GM21737 (cell line): Measurements from ENCODE around the gene TNFRSF13B.

Experiments used
- ATAC-seq: cut with Tn5 transposase; IDR thresholded peaks from one replicate; pipeline ENCODE4 v1.9.1; 2021; ENCODE audit warnings: mild to moderate bottlenecking, moderate library complexity; ENCODE audit not compliant: unreplicated experiment

TNFRSF13B gene

DNA sequence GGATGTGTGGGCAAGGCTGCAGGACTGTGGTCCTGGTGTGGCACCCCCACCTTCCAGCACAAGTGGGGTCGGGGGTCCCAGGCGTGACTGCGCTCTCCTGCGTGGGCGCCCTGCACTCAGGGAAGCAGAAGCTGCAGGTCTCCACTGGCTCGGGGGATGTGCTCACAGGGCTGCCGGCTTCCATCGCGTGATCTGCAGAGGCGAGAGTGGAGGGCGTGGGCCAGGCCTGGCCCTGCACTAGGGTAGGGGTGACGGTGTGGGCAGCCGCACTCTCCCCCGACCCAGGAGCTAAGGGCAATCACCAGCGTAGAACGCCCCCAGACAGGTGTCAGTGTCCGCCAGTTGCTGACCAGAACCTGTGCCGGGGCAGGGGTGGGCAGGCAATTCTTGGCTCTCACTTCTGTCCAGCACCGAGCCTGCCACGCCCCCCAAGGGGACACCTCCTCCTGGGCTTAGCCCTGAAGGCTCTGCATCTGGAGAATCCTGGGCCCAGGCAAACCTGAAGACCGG is 32.3 kb downstream of the TNFRSF13B start:
- no peak for ATAC-seq

DNA sequence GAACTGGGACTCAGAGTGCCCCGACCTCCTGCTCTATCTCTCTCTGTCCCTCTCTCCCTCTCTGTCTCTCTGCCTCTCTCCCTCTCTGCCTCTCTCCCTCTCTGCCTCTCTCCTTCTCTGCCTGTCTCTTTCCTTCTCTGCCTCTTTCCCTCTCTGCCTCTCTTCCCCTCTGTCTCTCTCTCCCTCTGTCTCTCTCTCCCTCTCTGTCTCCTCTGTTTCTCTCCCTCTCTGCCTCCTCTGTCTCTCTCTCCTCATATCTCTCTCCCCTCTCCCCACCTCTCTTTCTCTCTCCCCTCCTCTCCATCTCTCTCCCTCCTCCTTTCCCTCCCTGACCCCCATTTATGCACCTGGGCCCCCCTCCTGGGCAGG is 32.7 kb downstream of the TNFRSF13B start:
- ATAC-seq: no peak

DNA sequence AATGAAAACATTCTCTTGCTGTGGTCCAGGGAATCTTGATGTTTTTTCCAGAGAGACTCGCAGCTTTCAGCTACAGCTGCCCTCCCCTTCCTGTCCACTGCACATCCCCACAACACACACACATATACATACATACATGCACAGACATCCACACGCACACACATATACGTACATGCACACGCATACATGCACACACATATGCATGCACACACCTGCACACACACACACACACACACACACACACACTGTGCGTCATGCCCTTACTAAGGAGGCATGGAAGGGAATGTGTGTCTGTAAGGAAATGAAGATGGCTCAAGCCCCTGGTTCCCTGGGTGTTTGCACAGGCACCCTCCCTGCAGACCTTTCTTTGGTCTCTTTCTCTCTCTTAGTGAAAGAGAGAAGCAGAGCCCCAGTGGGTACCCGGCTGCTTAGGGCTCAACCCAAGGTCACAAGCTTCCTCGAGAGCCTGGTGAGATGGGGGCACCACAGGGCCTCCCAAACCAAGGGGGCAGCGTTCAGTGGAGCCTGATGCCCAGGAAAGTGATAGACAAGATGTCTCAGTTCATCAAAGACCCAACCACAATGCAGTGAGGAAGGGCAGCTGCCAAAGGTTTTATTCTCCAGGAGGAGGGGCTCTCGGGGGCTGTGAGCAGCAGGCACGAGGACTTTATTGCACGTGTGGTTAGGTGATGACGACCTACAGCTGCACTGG is 33.3 kb downstream of the TNFRSF13B start:
- ATAC-seq: no peak

DNA sequence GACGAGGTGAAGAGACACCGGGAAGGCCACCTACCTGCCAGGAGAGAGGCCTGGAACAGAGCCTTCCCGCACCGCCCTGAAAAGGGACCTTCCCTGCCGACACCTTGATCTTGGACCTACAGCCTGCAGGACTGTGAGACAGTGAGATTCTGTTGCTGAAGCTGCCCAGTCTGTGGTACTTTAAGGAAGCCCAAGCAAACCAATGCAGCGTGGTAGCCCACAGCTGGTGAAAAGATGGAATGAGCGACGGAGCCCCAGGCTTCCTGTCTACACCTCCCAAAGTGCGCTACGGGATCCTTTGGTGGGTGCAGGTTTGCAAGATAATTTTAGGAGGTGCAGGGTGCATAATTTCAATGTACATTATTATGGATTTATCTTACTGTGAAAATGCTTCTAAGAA is 33.9 kb downstream of the TNFRSF13B start:
- ATAC-seq: no peak

DNA sequence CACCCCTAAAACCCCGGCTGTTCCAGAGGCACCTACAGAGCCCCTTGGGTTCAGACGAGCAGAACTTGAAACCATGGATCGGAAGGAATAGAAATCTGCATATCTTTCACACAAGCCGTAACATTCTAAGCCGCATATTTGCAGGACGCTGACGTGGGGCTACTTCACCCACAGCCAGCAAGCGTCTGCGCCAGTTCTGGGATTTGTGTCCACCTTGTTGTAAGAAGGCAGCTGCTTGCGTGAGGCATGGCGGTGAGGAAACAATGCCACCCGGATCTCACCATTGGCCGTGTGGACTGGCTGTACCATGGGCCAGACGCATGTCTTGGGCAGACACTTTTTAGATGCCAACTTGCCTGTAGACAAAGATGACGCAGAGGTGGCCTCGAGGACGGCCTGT is 34.5 kb downstream of the TNFRSF13B start:
- no peak for ATAC-seq

DNA sequence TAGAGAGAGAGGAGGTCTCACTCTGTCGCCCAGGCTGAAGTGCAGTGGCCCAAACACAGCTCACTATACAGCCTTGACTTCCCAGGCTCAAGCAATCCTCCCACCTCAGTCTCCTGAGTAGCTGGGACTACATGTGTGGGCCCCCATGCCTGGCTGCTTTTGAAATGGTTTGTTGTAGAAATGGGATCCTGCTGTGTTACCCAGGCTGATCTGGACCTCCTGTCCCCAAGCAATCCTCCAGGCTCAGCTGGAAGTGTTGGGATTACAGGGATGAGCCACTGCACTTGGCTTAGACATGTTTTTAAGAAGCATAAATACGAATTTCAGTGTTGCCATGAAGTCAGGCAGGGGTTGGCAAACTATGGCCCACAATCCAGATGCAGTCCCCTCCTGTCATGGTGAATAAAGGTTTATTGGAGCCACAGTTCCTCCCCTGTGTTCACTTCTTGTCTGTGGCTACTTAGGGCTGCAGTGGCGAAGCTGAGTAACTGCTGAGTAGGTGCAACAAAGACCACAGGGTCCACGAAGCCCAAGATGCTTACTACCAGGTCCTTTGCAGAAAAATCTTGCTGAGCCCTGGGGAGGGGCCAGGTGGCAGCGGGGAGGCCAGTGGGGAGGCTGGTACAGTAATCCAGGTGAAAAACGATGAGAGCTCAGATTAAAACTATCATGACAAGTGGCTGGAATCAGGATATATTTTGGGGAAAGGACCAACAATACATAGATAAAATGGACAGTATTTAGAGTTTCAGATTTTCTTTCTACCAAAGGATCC is 35.2 kb downstream of the TNFRSF13B start:
- ATAC-seq: no peak

DNA sequence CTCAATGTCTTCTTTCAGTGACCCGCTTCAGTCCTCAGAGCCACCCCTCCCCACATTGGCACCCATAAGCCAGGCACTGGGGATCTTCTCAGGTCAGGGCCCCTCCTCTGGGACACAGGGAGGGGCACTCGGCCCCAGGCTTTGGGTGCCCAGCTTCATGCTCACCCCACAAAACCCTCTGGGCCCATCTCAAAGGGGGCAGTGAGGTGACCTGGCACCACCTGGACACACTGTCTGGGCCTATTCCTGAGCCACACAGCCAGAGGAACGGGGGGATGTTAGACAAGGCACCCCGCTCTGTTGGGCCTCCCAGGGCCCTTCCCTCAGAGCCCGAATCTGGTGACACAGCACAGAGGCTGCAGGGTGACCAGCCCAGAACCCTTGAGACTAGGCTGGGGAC is 36.1 kb downstream of the TNFRSF13B start:
- no peak for ATAC-seq

DNA sequence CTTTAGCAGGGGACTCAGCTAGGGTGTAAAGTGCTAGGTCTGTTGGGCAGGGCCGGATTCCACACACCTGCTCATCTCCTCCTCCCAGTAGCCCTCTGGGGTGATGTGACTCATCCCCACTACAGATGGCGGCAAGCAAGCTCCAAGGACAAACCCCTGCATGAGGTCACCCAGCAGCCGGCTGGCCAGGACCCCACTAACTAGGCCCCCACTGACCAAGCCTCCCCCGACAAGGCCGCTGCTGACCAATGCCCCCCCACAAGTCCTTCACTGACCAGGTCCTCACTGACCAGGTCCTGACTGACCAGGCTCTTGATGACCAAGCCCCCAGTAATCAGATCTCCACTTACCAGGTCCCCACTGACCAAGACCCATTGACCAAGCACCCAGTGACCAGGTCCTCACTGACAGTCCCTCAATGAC is 36.7 kb downstream of the TNFRSF13B start:
- no peak for ATAC-seq

DNA sequence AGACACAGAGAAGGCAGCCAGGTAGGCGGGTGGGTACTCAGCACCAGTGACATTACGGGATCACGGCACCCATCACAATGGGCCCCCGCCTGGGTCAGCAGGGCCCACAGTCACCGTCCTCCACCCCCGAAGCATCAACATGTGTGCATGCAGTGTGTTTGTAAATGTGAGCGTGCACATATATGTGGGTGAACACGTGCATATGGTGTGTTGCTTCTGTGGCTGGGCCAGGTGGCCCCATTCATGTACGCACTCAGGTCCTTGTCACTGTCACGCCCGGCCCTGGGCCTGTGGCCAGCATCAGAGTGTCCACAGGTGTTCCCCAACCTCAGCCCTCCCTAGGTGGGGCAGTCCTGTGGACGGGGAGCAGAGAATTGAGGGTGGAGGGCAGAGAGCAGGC is 37.1 kb downstream of the TNFRSF13B start:
- no peak for ATAC-seq

DNA sequence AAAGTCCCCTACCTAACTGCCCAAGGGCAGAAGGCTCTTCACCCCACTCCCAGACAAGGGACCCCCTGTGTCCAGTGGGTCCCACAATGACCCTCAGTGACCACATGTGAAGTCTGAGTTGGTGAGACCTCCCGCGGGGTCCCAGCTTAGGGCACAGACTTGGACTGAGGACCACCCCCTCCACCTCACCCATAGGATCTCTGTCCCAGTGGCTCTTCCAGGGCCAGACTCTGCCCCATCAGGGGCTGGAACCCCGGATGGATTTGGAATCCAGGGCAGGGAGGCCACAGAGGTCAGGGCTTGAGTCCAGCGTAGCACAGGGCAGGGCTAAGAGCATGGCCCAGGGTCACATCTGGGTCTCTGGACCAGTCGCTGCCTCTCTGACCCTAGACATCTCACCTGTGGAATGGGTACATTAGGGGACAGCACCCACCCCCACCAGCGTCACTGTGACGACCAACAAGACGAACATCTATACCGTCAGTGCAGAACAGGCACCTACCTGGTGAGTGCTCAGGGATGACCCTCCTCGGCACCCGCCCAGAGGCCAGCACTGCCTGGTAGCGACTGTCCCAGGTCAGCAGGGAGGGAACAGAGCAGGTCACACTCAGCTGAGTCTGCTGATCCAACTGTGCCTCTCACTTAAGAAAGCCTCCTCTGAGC is 37.7 kb downstream of the TNFRSF13B start:
- ATAC-seq: no peak

DNA sequence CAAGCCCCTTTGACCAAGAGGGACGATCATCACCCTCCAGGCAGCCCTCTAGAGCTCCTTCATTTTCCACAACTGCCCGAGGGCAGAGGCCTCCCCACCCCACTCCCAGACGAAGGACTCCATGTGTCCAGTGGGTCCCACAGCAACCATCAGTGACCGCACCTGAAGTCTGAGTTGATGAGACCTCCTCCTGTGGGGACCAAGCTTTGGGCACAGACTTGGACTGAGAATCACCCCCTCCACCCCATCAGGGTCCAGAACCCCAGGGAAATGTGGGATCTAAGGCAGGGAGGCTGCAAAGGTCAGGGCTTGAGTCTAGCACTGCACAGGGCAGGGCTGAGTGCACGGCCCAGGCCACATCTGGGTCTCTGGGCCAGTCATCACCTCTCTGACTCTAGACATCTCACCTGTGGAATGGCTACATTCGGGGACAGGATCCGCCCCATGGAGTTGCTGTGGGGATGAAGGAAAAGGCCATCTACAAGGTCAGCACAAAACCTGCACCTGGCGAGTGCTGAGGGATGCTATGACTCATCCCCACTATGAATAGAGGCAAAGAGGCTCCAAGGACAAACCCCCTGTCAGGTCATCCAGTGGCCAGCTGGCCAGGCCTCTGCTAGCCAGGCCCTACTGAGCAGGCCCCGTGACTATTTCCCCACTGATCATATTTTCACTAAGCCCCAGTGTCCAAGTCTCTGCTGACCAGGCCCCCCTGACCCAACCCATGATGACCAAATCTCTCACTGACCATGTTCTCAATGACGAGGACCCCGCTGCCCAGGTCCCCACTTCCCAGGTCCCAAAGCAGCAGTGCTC is 38.4 kb downstream of the TNFRSF13B start:
- no peak for ATAC-seq

DNA sequence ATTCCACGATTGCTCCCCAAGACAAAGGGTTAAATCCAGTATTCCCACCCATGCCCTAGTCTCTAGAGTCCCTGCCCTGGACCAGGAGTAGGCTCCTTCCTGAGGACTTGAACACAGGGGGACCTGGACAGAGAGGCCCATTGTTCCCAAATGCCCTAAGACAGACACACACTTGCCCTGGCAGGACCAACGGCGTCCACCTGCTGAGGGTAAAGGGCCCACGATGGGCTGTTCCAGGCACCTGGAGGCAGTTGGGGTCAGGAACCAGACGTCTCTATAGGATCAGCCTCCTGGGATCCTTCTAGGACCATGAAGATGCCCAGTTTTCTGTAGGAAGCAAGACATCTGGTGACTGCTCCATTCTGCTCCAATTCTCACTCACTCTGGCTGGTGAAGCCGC is 39.3 kb downstream of the TNFRSF13B start:
- ATAC-seq: no peak

DNA sequence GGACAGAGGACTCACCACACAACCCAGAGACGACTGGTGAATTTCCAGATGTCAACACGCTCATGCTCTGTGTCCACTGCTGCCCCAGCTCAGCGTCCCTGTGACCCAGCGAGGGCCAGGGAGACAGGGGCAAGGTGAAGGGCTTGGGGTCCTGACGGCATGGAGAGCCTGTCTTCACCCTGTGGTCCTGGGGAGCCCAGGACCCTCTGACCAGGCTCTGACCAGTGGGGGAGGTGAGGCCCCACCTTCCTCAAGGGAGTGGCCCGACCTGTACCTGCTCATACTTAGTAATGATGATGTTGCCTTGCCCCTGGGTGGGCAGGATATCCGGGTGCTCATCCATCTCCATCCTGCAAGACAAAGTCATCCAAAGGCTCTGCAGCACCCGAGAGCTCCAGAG is 39.8 kb downstream of the TNFRSF13B start:
- ATAC-seq: no peak

DNA sequence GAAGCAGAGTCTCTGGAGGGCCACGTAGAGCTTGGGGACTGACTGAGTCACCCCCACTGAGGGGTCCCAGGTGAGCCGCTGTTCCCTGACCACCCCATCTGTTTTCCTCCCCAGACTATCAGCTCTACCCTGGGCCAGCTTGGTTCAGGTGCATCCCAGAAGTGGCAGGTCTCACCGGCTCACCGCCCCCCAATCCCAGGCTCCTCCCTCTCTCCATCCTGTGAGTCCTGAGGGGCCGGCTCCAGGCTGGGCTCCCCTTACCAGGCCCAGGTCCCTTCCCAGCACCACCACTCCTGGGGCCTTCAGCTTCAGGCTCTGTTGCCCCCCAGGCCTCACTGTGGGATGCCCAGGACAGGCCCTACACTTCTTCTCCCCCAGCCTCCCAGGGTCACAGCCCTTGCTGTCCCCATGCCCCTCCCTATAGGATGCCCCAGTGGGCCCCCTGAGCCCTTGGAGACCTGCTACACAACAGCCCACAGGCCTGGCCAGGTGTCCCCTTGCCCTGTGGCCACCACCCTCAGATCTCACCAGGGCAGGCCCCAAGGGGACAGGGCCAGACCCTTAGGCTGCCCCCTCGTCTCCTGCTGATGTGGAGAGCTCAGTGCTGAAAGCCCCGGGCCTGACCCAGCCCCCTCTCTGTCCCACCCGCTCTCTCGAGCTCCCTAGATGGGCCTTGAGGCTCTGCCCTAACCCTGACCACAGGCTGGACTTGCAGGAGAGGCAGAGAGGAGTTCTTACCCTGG is 40.4 kb downstream of the TNFRSF13B start:
- ATAC-seq: no peak

DNA sequence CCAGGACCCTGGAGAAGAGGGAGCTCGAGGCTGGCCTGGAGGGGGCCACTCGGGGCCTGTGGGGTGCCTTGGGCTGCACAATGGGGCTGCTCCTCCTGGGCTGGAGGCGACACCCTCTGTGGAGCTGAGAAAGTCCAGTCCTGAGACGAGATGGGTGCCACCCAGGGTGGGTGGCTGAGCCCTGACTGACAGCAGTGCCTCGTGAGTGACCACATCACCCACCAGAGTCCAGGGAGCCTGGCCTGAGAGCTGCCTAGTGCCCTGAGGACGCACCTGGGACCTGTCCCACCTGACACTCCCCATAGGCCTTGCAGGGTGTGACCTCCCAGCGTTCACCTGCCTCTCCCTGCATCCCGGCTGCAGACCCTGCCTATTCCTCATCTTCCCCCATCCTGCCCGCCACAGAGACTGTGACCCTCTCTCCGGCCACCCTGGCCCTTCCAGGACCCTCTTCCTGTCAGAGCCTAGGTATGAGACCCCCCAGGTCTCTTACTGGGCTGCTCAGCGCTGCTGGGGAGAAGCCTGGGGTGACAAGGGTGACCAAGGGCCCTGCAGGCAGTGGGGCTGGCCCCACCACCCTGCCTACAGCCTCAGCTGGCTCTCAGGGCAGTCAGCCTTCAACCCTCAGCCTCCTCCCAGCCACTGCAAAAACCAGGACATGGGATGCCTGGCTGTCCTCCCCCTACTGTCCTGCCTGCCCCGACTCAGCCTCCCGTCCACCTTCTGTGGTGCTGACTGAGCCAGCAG is 41.2 kb downstream of the TNFRSF13B start:
- no peak for ATAC-seq

DNA sequence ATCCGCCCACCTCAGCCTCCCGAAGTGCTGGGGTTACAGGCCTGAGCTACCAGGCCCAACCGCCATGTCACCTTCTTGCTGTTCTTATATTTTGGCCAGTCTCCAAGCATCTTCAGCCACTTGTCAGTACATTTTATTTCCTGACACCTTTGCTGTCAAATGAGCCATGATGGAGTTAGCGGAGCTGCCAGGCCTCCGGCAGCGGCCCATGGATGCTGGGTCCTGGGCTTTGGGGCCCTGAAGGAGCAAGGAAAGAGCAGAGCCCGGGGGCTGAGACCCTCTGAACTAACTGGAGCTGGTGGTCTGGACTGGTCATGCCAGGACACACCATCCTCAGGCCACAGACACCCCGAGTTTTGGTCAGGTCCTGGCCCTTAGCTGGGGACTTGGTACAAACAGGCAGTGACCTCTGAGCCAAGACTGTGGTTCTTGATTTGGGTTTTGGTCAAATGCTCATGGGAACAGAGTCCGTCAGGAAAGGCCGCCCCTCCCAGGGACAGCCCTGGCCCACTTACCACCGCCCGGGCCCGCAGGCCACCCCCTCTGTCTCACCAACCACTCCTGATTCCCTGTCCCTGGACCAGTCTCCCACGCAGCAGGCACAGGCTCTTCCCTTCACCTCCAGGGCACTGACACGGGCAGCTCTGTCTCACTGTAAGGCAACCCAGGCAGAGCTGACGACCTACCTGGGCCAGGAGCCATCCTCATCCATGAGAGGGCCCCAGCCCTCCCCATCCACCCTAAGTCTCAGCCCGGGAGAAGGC is 42.0 kb downstream of the TNFRSF13B start:
- no peak for ATAC-seq

DNA sequence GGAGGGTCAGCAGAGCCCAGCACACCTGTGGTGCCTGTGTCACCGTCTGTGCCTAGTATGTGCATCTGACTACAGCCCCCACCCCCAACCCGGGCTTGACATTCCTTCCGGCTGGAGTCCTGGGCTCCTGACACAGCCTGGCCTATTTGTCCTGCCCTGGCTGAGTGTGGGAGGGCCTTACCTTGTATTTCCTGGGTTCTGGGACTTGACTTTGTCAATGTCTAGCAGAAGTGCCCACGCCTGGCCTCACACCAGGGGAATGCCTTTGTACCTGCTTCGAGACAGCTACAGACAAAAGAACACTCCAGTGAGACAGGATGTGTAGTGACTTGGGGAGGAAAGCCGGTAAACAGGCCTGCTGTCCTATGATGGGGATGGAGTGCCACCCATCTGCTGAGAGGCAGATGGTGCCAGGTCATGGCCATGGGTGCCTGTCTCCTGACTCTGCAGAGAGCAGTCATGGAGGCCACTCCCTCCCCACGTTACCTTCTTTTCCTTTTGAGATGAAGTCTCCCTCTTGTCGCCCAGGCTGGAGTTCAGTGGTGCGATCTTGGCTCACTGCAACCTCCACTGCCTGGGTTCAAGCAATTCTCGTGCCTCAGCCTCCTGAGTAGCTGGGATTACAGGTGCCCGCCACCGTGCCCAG is 42.8 kb downstream of the TNFRSF13B start:
- no peak for ATAC-seq

DNA sequence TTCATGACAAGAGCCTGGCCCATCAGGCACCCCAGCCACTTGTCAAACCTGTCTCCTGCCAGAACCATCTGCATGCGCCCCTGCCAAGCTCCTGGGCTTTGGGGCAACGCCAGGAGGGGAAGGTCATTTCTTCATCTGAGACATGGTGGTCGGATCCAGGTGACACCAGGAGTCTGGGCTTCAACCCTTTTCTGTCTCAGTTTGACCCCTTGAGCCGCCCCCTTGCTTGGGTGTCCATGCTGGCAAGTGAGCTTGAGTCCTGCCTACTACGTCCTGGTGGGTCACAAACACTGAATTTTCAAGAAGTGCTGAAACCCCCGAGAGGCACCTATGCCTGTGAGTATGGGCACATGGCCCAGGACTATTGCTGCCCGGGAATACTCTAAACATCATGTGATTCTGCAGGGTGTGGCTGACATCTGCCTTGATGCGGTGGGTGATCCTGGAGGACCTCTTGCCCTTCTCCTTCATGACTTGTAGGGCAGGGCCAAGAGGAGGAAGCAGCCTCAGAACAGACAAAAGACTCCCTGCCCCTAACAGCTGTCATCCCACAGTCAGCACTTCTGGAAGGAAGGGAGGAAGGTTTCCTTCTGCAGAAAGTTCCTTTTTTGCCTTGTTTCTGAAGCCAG is 43.4 kb downstream of the TNFRSF13B start:
- no peak for ATAC-seq
